Left lung (tissue), 10 donors: ENCODE results near the gene TTYH1. TPM values are rescaled to one million over a fixed set of nuclear protein-coding genes. Genes with fewer than 3 reads are reported as not detected.

ENCODE experiments used
- ATAC-seq: fragments of 200-7000 bp; cut with Tn5 transposase; one replicate; pipeline ENCODE4 v1.9.1; 2020; ENCODE audit warnings: moderate library complexity
- DNase-seq, 4 donors: peaks; one replicate each; pipeline ENCODE4 v3.0.0-alpha.2; 2013 to 2020
- H3K27ac ChIP-seq, 2 donors: fragments of 200-600 bp; sonication (generic) in 1 of 2; one replicate each; pipeline versions ENCODE4 v1.5.0 to v1.8.0; 2020 to 2021
- H3K27me3 ChIP-seq, 2 donors: fragments of 200-600 bp; sonication (generic) in 1 of 2; one replicate each; pipeline versions ENCODE4 v1.5.0 to v1.8.0; 2020 to 2021
- H3K36me3 ChIP-seq, 2 donors: fragments of 200-600 bp; sonication (generic) in 1 of 2; one replicate each; pipeline versions ENCODE4 v1.5.0 to v1.8.0; 2020 to 2021
- H3K4me1 ChIP-seq, 2 donors: fragments of 200-600 bp; one replicate each; pipeline ENCODE4 v1.8.0; 2021
- H3K4me3 ChIP-seq, 2 donors: fragments of 200-600 bp; sonication (generic) in 1 of 2; one replicate each; pipeline versions ENCODE4 v1.5.0 to v1.8.0; 2020 to 2021; ENCODE audit warnings: mild to moderate bottlenecking in 1 of 2
- H3K9me3 ChIP-seq, 2 donors: fragments of 200-600 bp; sonication (generic) in 1 of 2; one replicate each; pipeline versions ENCODE4 v1.5.0 to v1.8.0; 2020 to 2021
- intact Hi-C, 2 donors: fragments of 100-400 bp; cut with DNase I; formaldehyde crosslinking; loops; one replicate each; pipeline versions ENCODE4 v1.11.2 to v1.14.2; 2022
- polyA plus RNA-seq, 6 donors: library from polyadenylated mRNA; unstranded; fragments of 120-200 nt; gene quantifications; one replicate each; pipeline ENCODE4 v1.2.1, GENCODE V29; 2013; ENCODE audit not compliant: insufficient read length in 6 of 6
- total RNA-seq, 2 donors: library from RNA; stranded (reverse); fragmentation: NEBNext Ultra II Directional; extraction: Animal tissue kit (Norgen Biotek cat#: 25700); gene quantifications; one replicate each; pipeline ENCODE4 v1.2.1, GENCODE V29; 2021
- TF ChIP-seq, protein P1 (sequence below), 2 donors: fragments of 200-600 bp; sonication (generic) in 1 of 2; IDR thresholded peaks; one replicate each; pipeline versions ENCODE4 v1.5.0 to v1.8.0; 2021; ENCODE audit warnings: antibody characterized with exemption in 2 of 2
- donor health status: DM: no; HTN: yes; CAD: no.
- donor health status: DM: no; HTN: no; CAD: no.

TTYH1 gene
- total and polyA plus RNA-seq, 8 donors: 2.3 to 13.4 (median 4.7) TPM; not detected in 2

DNA sequence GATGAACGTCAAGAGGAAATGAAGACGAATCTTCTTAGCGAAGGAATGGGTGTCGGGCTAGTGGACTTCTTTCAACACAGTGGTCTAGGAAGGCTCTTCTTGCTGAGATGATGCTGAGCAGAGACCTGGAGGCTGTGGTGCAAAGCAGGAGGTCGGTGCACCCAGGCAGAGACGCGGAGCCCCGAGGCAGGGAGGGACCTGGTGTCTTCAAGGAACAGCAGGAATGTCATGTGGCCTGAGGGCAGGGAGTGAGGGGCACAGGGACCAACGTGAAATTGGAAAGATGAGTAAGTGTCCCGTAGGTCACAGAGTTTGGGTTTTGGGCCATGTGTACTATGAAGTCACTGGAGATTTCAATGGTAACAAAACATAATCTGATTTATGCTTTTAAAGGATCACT is 69.2 kb downstream of the TTYH1 start:
- Histone ChIP-seq H3K4me3 (no peak overlapping the region), H3K27ac (no peak overlapping the region), H3K27me3 (peaks cover 0 to 91% of the 10 kb centered on the region in 2 donors), H3K4me1 (peaks cover 0 to 24% of the 10 kb centered on the region in 2 donors), H3K36me3 (no peaks in the 10 kb centered on the region), H3K9me3 (no peaks in the 10 kb centered on the region)
- intact Hi-C loops: loop anchor here in 1 of 2 donors (5.0 kb wide), 1 partner anchor 193 kb away; no protein-coding TSS in a partner anchor
- DNase-seq (no peak), ATAC-seq (no peak)
- TF ChIP-seq, protein P1, sequence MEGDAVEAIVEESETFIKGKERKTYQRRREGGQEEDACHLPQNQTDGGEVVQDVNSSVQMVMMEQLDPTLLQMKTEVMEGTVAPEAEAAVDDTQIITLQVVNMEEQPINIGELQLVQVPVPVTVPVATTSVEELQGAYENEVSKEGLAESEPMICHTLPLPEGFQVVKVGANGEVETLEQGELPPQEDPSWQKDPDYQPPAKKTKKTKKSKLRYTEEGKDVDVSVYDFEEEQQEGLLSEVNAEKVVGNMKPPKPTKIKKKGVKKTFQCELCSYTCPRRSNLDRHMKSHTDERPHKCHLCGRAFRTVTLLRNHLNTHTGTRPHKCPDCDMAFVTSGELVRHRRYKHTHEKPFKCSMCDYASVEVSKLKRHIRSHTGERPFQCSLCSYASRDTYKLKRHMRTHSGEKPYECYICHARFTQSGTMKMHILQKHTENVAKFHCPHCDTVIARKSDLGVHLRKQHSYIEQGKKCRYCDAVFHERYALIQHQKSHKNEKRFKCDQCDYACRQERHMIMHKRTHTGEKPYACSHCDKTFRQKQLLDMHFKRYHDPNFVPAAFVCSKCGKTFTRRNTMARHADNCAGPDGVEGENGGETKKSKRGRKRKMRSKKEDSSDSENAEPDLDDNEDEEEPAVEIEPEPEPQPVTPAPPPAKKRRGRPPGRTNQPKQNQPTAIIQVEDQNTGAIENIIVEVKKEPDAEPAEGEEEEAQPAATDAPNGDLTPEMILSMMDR (IDR thresholded peaks at IDR 0.05): no peak

DNA sequence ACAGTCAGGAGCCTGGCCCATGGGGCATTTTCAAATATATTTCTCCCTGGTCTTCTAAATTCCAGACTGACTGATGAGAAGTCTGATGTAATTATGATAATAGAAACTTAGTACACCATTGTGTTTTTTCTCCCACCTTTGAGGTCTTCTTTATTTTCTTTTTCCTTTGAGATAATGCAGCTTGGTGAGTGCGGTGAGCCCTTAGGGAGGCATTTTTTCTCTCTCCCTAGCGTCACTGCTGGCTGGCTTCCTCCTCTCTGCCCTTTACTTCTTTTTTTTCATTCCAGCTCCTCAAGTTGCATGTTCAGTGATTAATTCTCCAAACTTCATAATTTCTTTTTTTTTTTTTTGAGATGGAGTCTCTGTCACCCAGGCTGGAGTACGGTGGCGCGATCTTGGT is 70.6 kb downstream of the TTYH1 start:
- ATAC-seq (no peak), DNase-seq (no peak)
- no peak overlapping the region for H3K27ac ChIP-seq
- TF ChIP-seq, protein P1 (IDR thresholded peaks at IDR 0.05): no peak
- H3K4me3 ChIP-seq: no peak overlapping the region
- intact Hi-C loops: no loop called here
- H3K36me3 ChIP-seq: no peaks in the 10 kb centered on the region
- H3K4me1 ChIP-seq: peaks cover 0 to 11% of the 10 kb centered on the region in 2 donors
- peaks cover 0 to 91% of the 10 kb centered on the region in 2 donors for H3K27me3 ChIP-seq
- no peaks in the 10 kb centered on the region for H3K9me3 ChIP-seq

Other genes starting within 250 kb of the TTYH1 start
- 10 to 100 TPM; 45.3 to 74.0 TPM for gene TMC4, start 242.3 kb upstream of the TTYH1 start, total RNA-seq
- 10 to 100 TPM; 29.1 to 39.7 (median 32.0) TPM for gene TMC4, start 242.3 kb upstream of the TTYH1 start, polyA plus RNA-seq
- 100 to 1,000 TPM in 1 of 2 donors, 10 to 100 TPM in 1; 98.5 to 102 TPM for gene MBOAT7, start 225.9 kb upstream of the TTYH1 start, total RNA-seq
- gene MBOAT7, start 225.9 kb upstream of the TTYH1 start, polyA plus RNA-seq: 10 to 100 TPM; 48.1 to 61.8 (median 51.7) TPM
- gene TSEN34, start 224.2 kb upstream of the TTYH1 start, total RNA-seq: 10 to 100 TPM; 32.2 to 34.4 TPM
- 10 to 100 TPM; 39.7 to 60.6 (median 45.6) TPM for gene TSEN34, start 224.2 kb upstream of the TTYH1 start, polyA plus RNA-seq
- gene RPS9, start 214.6 kb upstream of the TTYH1 start, total RNA-seq: 1,000 to 10,000 TPM; 1,023 to 1,099 TPM
- 1,000 to 10,000 TPM; 1,996 to 2,208 (median 2,085) TPM for gene RPS9, start 214.6 kb upstream of the TTYH1 start, polyA plus RNA-seq
- gene LILRB3, start 192.5 kb upstream of the TTYH1 start, total RNA-seq: 10 to 100 TPM; 21.8 to 90.8 TPM
- 1 to 10 TPM; 2.1 to 3.0 (median 2.4) TPM for gene LILRB3, start 192.5 kb upstream of the TTYH1 start, polyA plus RNA-seq
- 10 to 100 TPM in 1 of 2 donors, 1 to 10 TPM in 1; 7.3 to 51.5 TPM for gene LILRA6, start 172.7 kb upstream of the TTYH1 start, total RNA-seq
- under 1 TPM; 0.53 to 0.83 (median 0.64) TPM for gene LILRA6, start 172.7 kb upstream of the TTYH1 start, polyA plus RNA-seq
- 10 to 100 TPM; 11.9 to 16.5 TPM for gene LILRB5, start 158.2 kb upstream of the TTYH1 start, total RNA-seq
- 1 to 10 TPM; 3.3 to 4.9 (median 4.4) TPM for gene LILRB5, start 158.2 kb upstream of the TTYH1 start, polyA plus RNA-seq
- gene LILRB2, start 134.4 kb upstream of the TTYH1 start, total RNA-seq: 10 to 100 TPM; 10.5 to 54.9 TPM
- 1 to 10 TPM; 1.2 to 2.2 (median 1.7) TPM for gene LILRB2, start 134.4 kb upstream of the TTYH1 start, polyA plus RNA-seq
- 10 to 100 TPM in 1 of 2 donors, 1 to 10 TPM in 1; 4.2 to 52.8 TPM for gene LILRA5, start 102.3 kb upstream of the TTYH1 start, total RNA-seq
- 1 to 10 TPM in 1 of 6 donors, under 1 TPM in 4, not detected in 1; 0.44 to 1.2 (median 0.67) TPM for gene LILRA5, start 102.3 kb upstream of the TTYH1 start, polyA plus RNA-seq
- 1 to 10 TPM; 1.8 to 2.3 TPM for gene LILRA4, start 76.3 kb upstream of the TTYH1 start, total RNA-seq
- under 1 TPM in 2 of 6 donors, not detected in 4; 0.10 to 0.12 TPM for gene LILRA4, start 76.3 kb upstream of the TTYH1 start, polyA plus RNA-seq
- 100 to 1,000 TPM in 1 of 2 donors, 10 to 100 TPM in 1; 66.9 to 172 TPM for gene LAIR1, start 50.5 kb upstream of the TTYH1 start, total RNA-seq
- gene LAIR1, start 50.5 kb upstream of the TTYH1 start, polyA plus RNA-seq: 10 to 100 TPM in 1 of 6 donors, 1 to 10 TPM in 5; 5.0 to 11.1 (median 6.4) TPM
- 100 to 1,000 TPM; 138 to 144 TPM for gene LENG8, start 33.7 kb downstream of the TTYH1 start, total RNA-seq
- 100 to 1,000 TPM; 121 to 213 (median 166) TPM for gene LENG8, start 33.7 kb downstream of the TTYH1 start, polyA plus RNA-seq
- gene LENG9, start 48.3 kb downstream of the TTYH1 start, total RNA-seq: 1 to 10 TPM; 5.4 to 8.8 TPM
- 1 to 10 TPM; 3.2 to 5.3 (median 4.5) TPM for gene LENG9, start 48.3 kb downstream of the TTYH1 start, polyA plus RNA-seq
- 10 to 100 TPM; 20.4 to 29.8 TPM for gene CDC42EP5, start 57.8 kb downstream of the TTYH1 start, total RNA-seq
- 10 to 100 TPM; 24.0 to 57.6 (median 33.4) TPM for gene CDC42EP5, start 57.8 kb downstream of the TTYH1 start, polyA plus RNA-seq
- gene LAIR2, start 87.4 kb downstream of the TTYH1 start, total RNA-seq: 1 to 10 TPM; 1.0 to 1.4 TPM
- gene LAIR2, start 87.4 kb downstream of the TTYH1 start, polyA plus RNA-seq: 1 to 10 TPM in 1 of 6 donors, not detected in 5; 3.1 TPM
- 10 to 100 TPM in 1 of 2 donors, 1 to 10 TPM in 1; 6.2 to 39.7 TPM for gene LILRA2, start 158.3 kb downstream of the TTYH1 start, total RNA-seq
- 1 to 10 TPM in 3 of 6 donors, under 1 TPM in 3; 0.86 to 1.5 (median 1.0) TPM for gene LILRA2, start 158.3 kb downstream of the TTYH1 start, polyA plus RNA-seq
- gene LILRA1, start 178.2 kb downstream of the TTYH1 start, total RNA-seq: 10 to 100 TPM in 1 of 2 donors, 1 to 10 TPM in 1; 1.8 to 13.5 TPM
- gene LILRA1, start 178.2 kb downstream of the TTYH1 start, polyA plus RNA-seq: under 1 TPM; 0.45 to 0.76 (median 0.57) TPM
- 10 to 100 TPM; 10.9 to 47.3 TPM for gene LILRB1, start 215.0 kb downstream of the TTYH1 start, total RNA-seq
- gene LILRB1, start 215.0 kb downstream of the TTYH1 start, polyA plus RNA-seq: 1 to 10 TPM; 1.2 to 2.6 (median 1.4) TPM
- 10 to 100 TPM; 16.5 to 44.4 TPM for gene LILRB4, start 247.5 kb downstream of the TTYH1 start, total RNA-seq
- gene LILRB4, start 247.5 kb downstream of the TTYH1 start, polyA plus RNA-seq: 1 to 10 TPM in 3 of 6 donors, under 1 TPM in 3; 0.56 to 1.5 (median 0.98) TPM